SH-SY5Y (cell line): ENCODE data around the gene CRADD.

ENCODE experiments used
- GATA2 ChIP-seq: IDR thresholded peaks from 2 replicates; pipeline ENCODE4 v1.6.1; 2011; ENCODE audit warnings: mild to moderate bottlenecking, low read depth, low read length
- GATA3 ChIP-seq: IDR thresholded peaks from 2 replicates; pipeline ENCODE4 v1.6.1; 2011; ENCODE audit warnings: low read depth, mild to moderate bottlenecking, low read length, moderate library complexity

- TF ChIP-seq GATA3 = no peak
- no peak for TF ChIP-seq GATA2
Measured at GRCh38 chr12:93680006-93680405, 2.8 kb downstream of the CRADD start.
